GM06990 (cell line): ENCODE measurements around the gene SEMA3B.
"Not testable (repeated sequence)": the region's sequence is repeated elsewhere in the genome, so short reads cannot be mapped to it uniquely, and the experiment has no call there.

ENCODE experiments used
- DNase-seq: peaks from one replicate; pipeline ENCODE4 v3.0.0-alpha.2; 2011; ENCODE audit not compliant: insufficient read length; ENCODE audit errors: extremely low read depth
- H3K27me3 ChIP-seq: replicated peaks from 2 replicates; pipeline ENCODE4 v1.6.0; 2011; ENCODE audit warnings: low read length; ENCODE audit not compliant: control insufficient read depth, insufficient read depth
- H3K36me3 ChIP-seq: 2 replicates; pipeline ENCODE4 v1.5.1; 2011; ENCODE audit warnings: low read length; ENCODE audit not compliant: control insufficient read depth, insufficient read depth
- H3K4me3 ChIP-seq: replicated peaks from 2 replicates; pipeline ENCODE4 v1.5.1; 2011; ENCODE audit warnings: low read depth, mild to moderate bottlenecking, control low read depth, low read length
- TF ChIP-seq, protein P1 (sequence below): IDR thresholded peaks from 2 replicates; pipeline ENCODE4 v1.5.1; 2011; ENCODE audit warnings: low read length, control low read depth, mild to moderate bottlenecking, inconsistent platforms; ENCODE audit not compliant: insufficient read depth, poor library complexity, severe bottlenecking

SEMA3B gene

DNA sequence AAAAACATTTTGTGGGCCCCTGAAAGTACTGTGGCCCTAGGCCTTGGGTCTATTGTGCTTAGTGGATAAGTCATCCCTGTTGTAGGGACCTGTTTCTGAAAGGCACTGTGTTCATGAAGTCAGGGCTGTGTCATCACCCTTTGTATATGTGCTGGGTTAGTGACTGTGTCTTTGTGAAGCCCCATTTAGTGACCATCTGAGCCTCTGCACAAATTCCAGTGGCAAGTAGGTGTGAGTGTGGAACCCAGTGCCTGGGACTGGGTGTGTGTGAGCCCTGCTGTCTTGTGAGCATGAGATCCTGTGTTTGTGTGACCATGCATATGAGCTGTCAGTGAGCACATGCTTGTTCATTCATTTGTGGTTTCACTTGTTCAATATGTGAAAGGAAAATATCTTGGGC lies 35.7 kb downstream of the SEMA3B start:
- Histone ChIP-seq H3K36me3 (no peaks in the 10 kb centered on the region), H3K4me3 (no peak overlapping the region), H3K27me3 (no peaks in the 10 kb centered on the region)
- DNase-seq = no peak
- TF ChIP-seq, protein P1, sequence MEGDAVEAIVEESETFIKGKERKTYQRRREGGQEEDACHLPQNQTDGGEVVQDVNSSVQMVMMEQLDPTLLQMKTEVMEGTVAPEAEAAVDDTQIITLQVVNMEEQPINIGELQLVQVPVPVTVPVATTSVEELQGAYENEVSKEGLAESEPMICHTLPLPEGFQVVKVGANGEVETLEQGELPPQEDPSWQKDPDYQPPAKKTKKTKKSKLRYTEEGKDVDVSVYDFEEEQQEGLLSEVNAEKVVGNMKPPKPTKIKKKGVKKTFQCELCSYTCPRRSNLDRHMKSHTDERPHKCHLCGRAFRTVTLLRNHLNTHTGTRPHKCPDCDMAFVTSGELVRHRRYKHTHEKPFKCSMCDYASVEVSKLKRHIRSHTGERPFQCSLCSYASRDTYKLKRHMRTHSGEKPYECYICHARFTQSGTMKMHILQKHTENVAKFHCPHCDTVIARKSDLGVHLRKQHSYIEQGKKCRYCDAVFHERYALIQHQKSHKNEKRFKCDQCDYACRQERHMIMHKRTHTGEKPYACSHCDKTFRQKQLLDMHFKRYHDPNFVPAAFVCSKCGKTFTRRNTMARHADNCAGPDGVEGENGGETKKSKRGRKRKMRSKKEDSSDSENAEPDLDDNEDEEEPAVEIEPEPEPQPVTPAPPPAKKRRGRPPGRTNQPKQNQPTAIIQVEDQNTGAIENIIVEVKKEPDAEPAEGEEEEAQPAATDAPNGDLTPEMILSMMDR = no peak

DNA sequence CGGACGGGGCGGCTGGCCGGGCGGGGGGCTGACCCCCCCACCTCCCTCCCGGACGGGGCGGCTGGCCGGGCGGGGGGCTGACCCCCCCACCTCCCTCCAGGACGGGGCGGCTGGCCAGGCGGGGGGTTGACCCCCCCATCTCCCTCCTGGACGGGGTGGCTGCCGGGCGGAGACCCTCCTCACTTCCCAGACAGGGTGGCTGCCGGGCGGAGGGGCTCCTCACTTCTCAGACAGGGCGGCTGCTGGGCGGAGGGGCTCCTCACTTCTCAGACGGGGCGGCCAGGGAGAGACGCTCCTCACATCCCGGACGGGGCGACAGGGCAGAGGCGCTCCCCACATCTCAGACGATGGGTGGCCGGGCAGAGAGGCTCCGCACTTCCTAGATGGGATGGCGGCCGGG lies 43.1 kb downstream of the SEMA3B start:
- DNase-seq, H3K4me3 ChIP-seq, H3K27me3 ChIP-seq, H3K36me3 ChIP-seq: not testable (repeated sequence)

DNA sequence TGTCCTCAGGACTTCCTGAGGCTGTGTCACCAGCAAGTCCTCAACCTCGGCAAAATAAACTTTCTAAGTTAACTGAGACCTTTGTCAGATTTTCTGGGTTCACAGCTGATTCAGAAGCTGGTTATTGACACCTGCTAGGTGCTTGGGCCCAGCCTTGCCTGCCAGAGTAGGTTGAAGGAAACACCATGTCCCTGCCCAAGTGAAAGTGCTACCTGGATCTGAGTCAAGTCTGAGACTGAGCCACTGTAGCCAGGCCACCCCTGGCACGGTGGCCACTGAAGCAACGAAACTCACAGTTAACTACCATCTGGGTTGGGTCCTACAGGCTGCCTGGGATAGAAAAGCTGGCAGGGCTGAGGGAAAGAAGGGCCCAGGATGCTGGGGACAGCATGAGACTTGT lies 45.4 kb downstream of the SEMA3B start:
- Histone ChIP-seq H3K4me3 (no peak overlapping the region), H3K27me3 (no peaks in the 10 kb centered on the region), H3K36me3 (peaks cover 5% of the 10 kb centered on the region)
- no peak for DNase-seq
- TF ChIP-seq, protein P1 = no peak

DNA sequence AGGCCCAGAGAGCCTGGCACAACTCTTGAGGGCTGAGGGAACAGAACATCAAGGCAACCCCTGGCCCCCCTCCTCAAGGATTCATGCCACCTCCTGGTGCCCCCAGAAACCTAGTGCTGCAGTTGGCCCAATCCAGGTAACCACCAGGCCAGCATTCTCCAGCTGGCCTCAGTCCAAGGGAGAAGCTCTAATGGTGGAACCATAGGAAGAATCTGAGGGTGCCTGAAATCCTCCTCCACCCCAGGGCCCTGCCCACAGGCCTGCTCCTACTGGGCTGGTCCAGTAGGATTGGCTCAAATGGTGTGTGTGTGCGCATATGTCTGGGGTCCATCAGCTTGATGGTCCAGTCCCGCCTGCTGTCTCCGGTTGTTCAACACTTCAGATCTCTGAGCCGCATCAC lies 45.9 kb downstream of the SEMA3B start:
- TF ChIP-seq, protein P1 = no peak
- no peak overlapping the region for H3K4me3 ChIP-seq
- DNase-seq = no peak
- H3K27me3 ChIP-seq = no peaks in the 10 kb centered on the region
- H3K36me3 ChIP-seq = peaks cover 5% of the 10 kb centered on the region

DNA sequence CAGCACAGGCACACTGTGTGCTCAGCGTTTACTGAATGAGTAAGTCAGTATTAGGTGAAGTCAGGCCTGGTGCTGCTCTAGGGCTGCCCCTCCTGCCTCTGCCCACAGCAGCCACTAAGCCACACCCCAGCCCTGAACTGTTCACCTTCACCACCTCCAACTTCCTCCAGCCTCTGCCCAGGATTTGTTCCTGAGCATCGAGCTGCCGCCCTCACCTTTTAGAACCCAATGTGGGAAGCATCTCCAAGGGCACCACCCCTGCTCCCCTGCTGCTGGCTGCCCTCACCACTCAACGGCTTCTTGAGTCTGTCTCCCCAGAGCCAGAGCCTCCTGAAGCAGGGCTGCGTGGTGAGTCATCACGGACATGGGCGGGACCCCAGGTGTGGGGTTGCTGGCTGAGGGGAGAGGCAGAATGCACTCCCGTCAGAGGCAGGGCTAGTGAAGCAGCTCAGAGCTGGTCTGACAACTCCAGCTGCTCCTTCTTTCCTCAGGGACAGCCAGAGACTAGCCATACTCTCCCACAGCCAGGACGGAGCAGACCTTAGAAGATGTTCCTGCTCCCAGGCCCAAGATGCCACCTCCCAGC lies 47.8 kb downstream of the SEMA3B start:
- peak; percentile 65 for DNase-seq

DNA sequence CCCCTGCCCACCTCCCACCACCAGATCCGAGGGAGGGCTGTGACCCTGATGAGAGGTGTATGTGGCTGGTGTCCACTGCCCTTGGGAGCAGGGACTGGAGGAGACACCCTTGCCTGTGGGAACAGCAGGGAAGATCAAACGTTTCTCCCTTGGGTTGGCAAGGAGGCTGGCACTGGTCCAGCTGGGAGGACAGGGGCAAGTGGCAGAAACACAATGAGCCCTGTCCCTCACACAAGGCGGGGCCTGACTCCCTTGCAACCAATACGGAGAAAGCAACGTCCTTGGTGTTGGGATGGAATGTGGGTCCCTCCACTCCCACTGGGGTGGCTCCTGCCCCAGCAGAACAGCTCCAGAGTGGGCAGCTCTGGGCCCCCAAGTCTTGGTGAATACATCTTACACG lies 48.4 kb downstream of the SEMA3B start:
- DNase-seq = no peak
- peaks cover 5% of the 10 kb centered on the region for H3K36me3 ChIP-seq

More for the DNA sequence above, 47.8 kb downstream of the SEMA3B start:
- Histone ChIP-seq H3K4me3 (no peak overlapping the region), H3K27me3 (no peaks in the 10 kb centered on the region), H3K36me3 (peaks cover 5% of the 10 kb centered on the region)
- TF ChIP-seq, protein P1 = no peak

More for the DNA sequence above, 48.4 kb downstream of the SEMA3B start:
- TF ChIP-seq, protein P1 = no peak
- no peaks in the 10 kb centered on the region for H3K27me3 ChIP-seq
- H3K4me3 ChIP-seq = no peak overlapping the region
